ENCODE measurements around the gene OTOA.
"Not testable (repeated sequence)": the region's sequence is repeated elsewhere in the genome, so short reads cannot be mapped to it uniquely, and the experiment has no call there.

OTOA gene

GRCh38 chr16:21628121-21628726, 35.5 kb upstream of the OTOA start:
- Histone ChIP-seq H2AFZ (ENCODE audit: low read length) (no peak overlapping the region), H3K9me2 (ENCODE audit: low read depth, low read length) (no peaks in the 10 kb centered on the region), H4K20me1 (ENCODE audit: insufficient read depth, low read length) (no peaks in the 10 kb centered on the region), H3F3A (ENCODE audit: insufficient read depth, low read length) (no peaks in the 10 kb centered on the region), H3K4me2 (ENCODE audit: low read length) (no peak overlapping the region), H3K4me3 (ENCODE audit: low read depth, low read length, poor library complexity, severe bottlenecking) (no peak overlapping the region), H3K36me3 (ENCODE audit: insufficient read depth, low read length) (peaks cover 61% of the 10 kb centered on the region), H3K4me1 (ENCODE audit: insufficient read depth, low read length, severe bottlenecking) (peaks cover 9% of the 10 kb centered on the region), H3K79me2 (ENCODE audit: insufficient read depth, low read length) (no peaks in the 10 kb centered on the region), H3K27ac (ENCODE audit: low read depth, low read length, poor library complexity, severe bottlenecking) (no peak overlapping the region), H3K27me3 (ENCODE audit: insufficient read depth, low read length) (no peaks in the 10 kb centered on the region), H3K9ac (ENCODE audit: low read length) (no peak overlapping the region), H3K9me3 (ENCODE audit: low read length) (peaks cover 4% of the 10 kb centered on the region; the same call in 1 of the 2 replicates)
- TF ChIP-seq CTCF (IDR thresholded peaks at IDR 0.05; ENCODE audit: low read length) (no peak), EZH2 (IDR thresholded peaks at IDR 0.05; ENCODE audit: borderline replicate concordance, low read length) (no peak)

- H3K36me3 ChIP-seq (ENCODE audit: insufficient read depth, low read length): peaks cover 59% of the 10 kb centered on the region
- H3K4me3 ChIP-seq (ENCODE audit: low read depth, low read length, poor library complexity, severe bottlenecking): no peak overlapping the region
- H3K4me1 ChIP-seq (ENCODE audit: insufficient read depth, low read length, severe bottlenecking): peaks cover 9% of the 10 kb centered on the region
- no peaks in the 10 kb centered on the region for H4K20me1 ChIP-seq (ENCODE audit: insufficient read depth, low read length)
- no peak overlapping the region for H3K27ac ChIP-seq (ENCODE audit: low read depth, low read length, poor library complexity, severe bottlenecking)
- no peak overlapping the region for H3K9ac ChIP-seq (ENCODE audit: low read length)
- no peaks in the 10 kb centered on the region for H3K79me2 ChIP-seq (ENCODE audit: insufficient read depth, low read length)
- no peak overlapping the region for H3K4me2 ChIP-seq (ENCODE audit: low read length)
- no peaks in the 10 kb centered on the region for H3F3A ChIP-seq (ENCODE audit: insufficient read depth, low read length)
- no peaks in the 10 kb centered on the region for H3K27me3 ChIP-seq (ENCODE audit: insufficient read depth, low read length)
- no peak overlapping the region for H2AFZ ChIP-seq (ENCODE audit: low read length)
- no peak for TF ChIP-seq EZH2 (IDR thresholded peaks at IDR 0.05; ENCODE audit: borderline replicate concordance, low read length)
- no peak for TF ChIP-seq CTCF (IDR thresholded peaks at IDR 0.05; ENCODE audit: low read length)
- H3K9me2 ChIP-seq (ENCODE audit: low read depth, low read length): no peaks in the 10 kb centered on the region
- H3K9me3 ChIP-seq (ENCODE audit: low read length): peaks cover 4% of the 10 kb centered on the region; the same call in 1 of the 2 replicates
These were observed 35.0 kb upstream of the OTOA start for GRCh38 chr16:21628772-21629171.

GRCh38 chr16:21629616-21630539, 33.9 kb upstream of the OTOA start:
- not testable (repeated sequence) for H4K20me1 ChIP-seq (ENCODE audit: insufficient read depth, low read length); H3K4me1 ChIP-seq (ENCODE audit: insufficient read depth, low read length, severe bottlenecking); H3K4me2 ChIP-seq (ENCODE audit: low read length); H3K9ac ChIP-seq (ENCODE audit: low read length); H3F3A ChIP-seq (ENCODE audit: insufficient read depth, low read length); H3K79me2 ChIP-seq (ENCODE audit: insufficient read depth, low read length); H3K27me3 ChIP-seq (ENCODE audit: insufficient read depth, low read length); H3K27ac ChIP-seq (ENCODE audit: low read depth, low read length, poor library complexity, severe bottlenecking); H3K9me2 ChIP-seq (ENCODE audit: low read depth, low read length); H3K9me3 ChIP-seq (ENCODE audit: low read length); H3K4me3 ChIP-seq (ENCODE audit: low read depth, low read length, poor library complexity, severe bottlenecking); H2AFZ ChIP-seq (ENCODE audit: low read length)
- peaks cover 60% of the 10 kb centered on the region for H3K36me3 ChIP-seq (ENCODE audit: insufficient read depth, low read length)

- not testable (repeated sequence) for H3K79me2 ChIP-seq (ENCODE audit: insufficient read depth, low read length); H2AFZ ChIP-seq (ENCODE audit: low read length); H3K4me3 ChIP-seq (ENCODE audit: low read depth, low read length, poor library complexity, severe bottlenecking); H3K9me3 ChIP-seq (ENCODE audit: low read length); H3K4me2 ChIP-seq (ENCODE audit: low read length); H3F3A ChIP-seq (ENCODE audit: insufficient read depth, low read length); H3K4me1 ChIP-seq (ENCODE audit: insufficient read depth, low read length, severe bottlenecking); H4K20me1 ChIP-seq (ENCODE audit: insufficient read depth, low read length); H3K27ac ChIP-seq (ENCODE audit: low read depth, low read length, poor library complexity, severe bottlenecking); H3K9ac ChIP-seq (ENCODE audit: low read length); H3K9me2 ChIP-seq (ENCODE audit: low read depth, low read length); H3K27me3 ChIP-seq (ENCODE audit: insufficient read depth, low read length)
- peaks cover 53% of the 10 kb centered on the region for H3K36me3 ChIP-seq (ENCODE audit: insufficient read depth, low read length)
These were observed 32.9 kb upstream of the OTOA start for GRCh38 chr16:21630866-21631265.

- H3K9me2 ChIP-seq (ENCODE audit: low read depth, low read length); H3K9me3 ChIP-seq (ENCODE audit: low read length); H3K4me3 ChIP-seq (ENCODE audit: low read depth, low read length, poor library complexity, severe bottlenecking); H4K20me1 ChIP-seq (ENCODE audit: insufficient read depth, low read length); H3K27me3 ChIP-seq (ENCODE audit: insufficient read depth, low read length); H3K9ac ChIP-seq (ENCODE audit: low read length); H3K27ac ChIP-seq (ENCODE audit: low read depth, low read length, poor library complexity, severe bottlenecking); H3F3A ChIP-seq (ENCODE audit: insufficient read depth, low read length); H2AFZ ChIP-seq (ENCODE audit: low read length); H3K4me1 ChIP-seq (ENCODE audit: insufficient read depth, low read length, severe bottlenecking); H3K79me2 ChIP-seq (ENCODE audit: insufficient read depth, low read length); H3K4me2 ChIP-seq (ENCODE audit: low read length): not testable (repeated sequence)
- peaks cover 49% of the 10 kb centered on the region for H3K36me3 ChIP-seq (ENCODE audit: insufficient read depth, low read length)
These were observed 32.4 kb upstream of the OTOA start for GRCh38 chr16:21631376-21631775.

Measured in OCI-LY1 (cell line).